K562 (cell line): Measurements from ENCODE around the gene CNNM4. TPM values are rescaled to one million over a fixed set of nuclear protein-coding genes. Genes with fewer than 3 reads are reported as not detected.

ENCODE experiments used
- ATAC-seq: fragments of 200-7000 bp; cut with Tn5 transposase; 3 replicates; pipeline ENCODE4 v1.9.1; 2020; ENCODE audit warnings: moderate library complexity
- BruUV-seq: library from RNA; stranded (reverse); fragments of 400-500 nt; replicated peaks from 2 replicates; lab custom pipeline; 2021; lab: Mats Ljungman, UMichigan
- CTCF ChIA-PET: fragments of 300-600 bp; formaldehyde crosslinking; extraction: SDS; loops from one replicate; lab custom pipeline; 2021; ENCODE audit warnings: low intra/inter-chr PET ratio; lab: Yijun Ruan, JAX
- POLR2A ChIA-PET: fragments of 300-600, 350-650 bp; sonication (Branson Sonifier 250); formaldehyde crosslinking; extraction: SDS; loops from one replicate; lab custom pipeline; 2021; ENCODE audit warnings: antibody characterized with exemption, inconsistent platforms; lab: Yijun Ruan, JAX
- DNase-seq, 4 experiments: peaks; one replicate each; pipeline versions ENCODE4 v3.0.0 to v3.0.0-alpha.2; 2011 to 2018; ENCODE audit warnings: low spot score in 3 of 4, mixed read lengths in 3 of 4; ENCODE audit errors: extremely low read depth in 1 of 4
- FAIRE-seq: peaks from 2 replicates; lab custom pipeline; 2011; peaks lifted over from hg19 to GRCh38; lab: Jason Lieb, UNC
- H2AFZ ChIP-seq: 2 replicates; pipeline ENCODE4 v1.6.0; 2011; ENCODE audit warnings: low read depth, low read length, control low read depth, inconsistent platforms
- H3K27ac ChIP-seq: fragments of 200-600 bp; 3 replicates; pipeline ENCODE4 v1.8.0; 2011; ENCODE audit warnings: low read depth, mild to moderate bottlenecking, control low read depth, inconsistent platforms, low read length, moderate library complexity, mixed read lengths; ENCODE audit errors: extremely low read depth
- H3K27me3 ChIP-seq, 2 experiments: fragments of 300-600 bp in 1 of 2; 2 replicates in 1 of 2; 3 replicates in 1 of 2; pipeline versions ENCODE4 v1.6.0 to v1.8.0; 2011; ENCODE audit warnings: inconsistent platforms in 2 of 2, low read length in 2 of 2, mild to moderate bottlenecking in 1 of 2, mixed read lengths in 1 of 2, moderate library complexity in 1 of 2; ENCODE audit not compliant: control insufficient read depth in 2 of 2, insufficient read depth in 2 of 2
- H3K36me3 ChIP-seq: fragments of 300-600 bp; 3 replicates; pipeline ENCODE4 v1.8.0; 2011; ENCODE audit warnings: mild to moderate bottlenecking, low read length, inconsistent platforms; ENCODE audit not compliant: control insufficient read depth, insufficient read depth
- H3K4me1 ChIP-seq, 2 experiments: fragments of 200-600 bp in 1 of 2; replicated peaks in 1 of 2; 2 replicates in 1 of 2; 3 replicates in 1 of 2; pipeline versions ENCODE4 v1.5.1 to v1.8.0; 2011; ENCODE audit warnings: inconsistent platforms in 2 of 2, low read length in 2 of 2, mild to moderate bottlenecking in 1 of 2, mixed read lengths in 1 of 2, moderate library complexity in 1 of 2; ENCODE audit not compliant: control insufficient read depth in 2 of 2, insufficient read depth in 2 of 2
- H3K4me2 ChIP-seq: 2 replicates; pipeline ENCODE4 v1.6.1; 2011; ENCODE audit warnings: low read length, control low read depth, inconsistent platforms, mixed read lengths; ENCODE audit not compliant: insufficient read depth
- H3K4me3 ChIP-seq: fragments of 200-600 bp; sonication (generic), shearing (Covaris generic); 2 replicates; pipeline ENCODE4 v1.5.1; 2016; ENCODE audit warnings: control low read depth, inconsistent platforms
- H3K79me2 ChIP-seq: fragments of 200-600 bp; 3 replicates; pipeline ENCODE4 v1.8.0; 2011; ENCODE audit warnings: low read length, inconsistent platforms; ENCODE audit not compliant: control insufficient read depth, insufficient read depth
- H3K9ac ChIP-seq, 2 experiments: 2 replicates each; pipeline versions ENCODE4 v1.6.0 to v1.6.1; 2011; ENCODE audit warnings: low read depth in 2 of 2, low read length in 2 of 2, control low read depth in 1 of 2, inconsistent platforms in 1 of 2, mild to moderate bottlenecking in 1 of 2, mixed read lengths in 1 of 2; ENCODE audit not compliant: insufficient read depth in 1 of 2
- H3K9me1 ChIP-seq: one replicate; pipeline ENCODE4 v1.6.0; 2011; ENCODE audit warnings: inconsistent platforms, mild to moderate bottlenecking, low read length, moderate library complexity; ENCODE audit not compliant: control insufficient read depth, insufficient read depth
- H3K9me3 ChIP-seq: replicated peaks from 2 replicates; pipeline ENCODE4 v1.5.1; 2011; ENCODE audit warnings: low read depth, low read length, inconsistent platforms; ENCODE audit not compliant: control insufficient read depth, insufficient read depth
- H4K20me1 ChIP-seq: replicated peaks from 2 replicates; pipeline ENCODE4 v1.6.1; 2011; ENCODE audit warnings: low read length, inconsistent platforms, mixed read lengths; ENCODE audit not compliant: control insufficient read depth, insufficient read depth
- CBX2 ChIP-seq: fragments of 200-600 bp; sonication (generic); IDR thresholded peaks from one replicate; pipeline ENCODE4 v1.6.1; 2012; ENCODE audit warnings: mild to moderate bottlenecking, low read length, inconsistent platforms; ENCODE audit not compliant: insufficient read depth, poor library complexity, severe bottlenecking
- CHD1 ChIP-seq: fragments of 200-600 bp; sonication (generic); IDR thresholded peaks from one replicate; pipeline ENCODE4 v1.6.1; 2012; ENCODE audit warnings: mild to moderate bottlenecking, moderate library complexity, low read length, inconsistent platforms
- CREB3L1 ChIP-seq: fragments of 450-650 bp; IDR thresholded peaks from 2 replicates; pipeline ENCODE4 v1.6.1; 2014; ENCODE audit warnings: low read depth, mild to moderate bottlenecking, moderate library complexity, borderline replicate concordance
- DEAF1 ChIP-seq: fragments of 450-650 bp; formaldehyde crosslinking; IDR thresholded peaks from 2 replicates; pipeline ENCODE4 v1.4.0; 2020; ENCODE audit warnings: mild to moderate bottlenecking, moderate library complexity
- ELK1 ChIP-seq: sonication (generic); formaldehyde crosslinking; IDR thresholded peaks from 2 replicates; pipeline ENCODE4 v1.8.1; 2022; ENCODE audit warnings: missing genetic modification reagents
- FOXP1 ChIP-seq: sonication (generic); formaldehyde crosslinking; IDR thresholded peaks from 2 replicates; pipeline ENCODE4 v1.8.0; 2022; ENCODE audit warnings: mild to moderate bottlenecking, missing genetic modification reagents
- FUS ChIP-seq: fragments of 200-400 bp; formaldehyde crosslinking; optimal IDR thresholded peaks from 2 replicates; pipeline ENCODE3; 2017; ENCODE audit warnings: low read depth, low read length
- JUN ChIP-seq, 2 experiments: sonication (generic) in 1 of 2; formaldehyde crosslinking in 1 of 2; IDR thresholded peaks; 2 replicates each; pipeline versions ENCODE4 v1.6.1 to v1.8.0; 2012 to 2022; ENCODE audit warnings: borderline replicate concordance in 2 of 2, mild to moderate bottlenecking in 2 of 2, improper control_type of control experiment in 1 of 2, low read depth in 1 of 2, low read length in 1 of 2, missing genetic modification reagents in 1 of 2
- NELFE ChIP-seq: IDR thresholded peaks from 2 replicates; pipeline ENCODE4 v1.6.1; 2011; ENCODE audit warnings: mild to moderate bottlenecking; ENCODE audit not compliant: insufficient read depth, insufficient read length
- NFRKB ChIP-seq: fragments of 450-650 bp; IDR thresholded peaks from 2 replicates; pipeline ENCODE4 v1.6.1; 2016; ENCODE audit warnings: low read depth
- RBM17 ChIP-seq: fragments of 200-400 bp; formaldehyde crosslinking; IDR thresholded peaks from 2 replicates; pipeline ENCODE4 v1.6.1; 2017; ENCODE audit warnings: low read depth, mild to moderate bottlenecking, low read length, borderline replicate concordance
- SREBF2 ChIP-seq: sonication (generic); formaldehyde crosslinking; IDR thresholded peaks from 2 replicates; pipeline ENCODE4 v1.4.0; 2020; ENCODE audit warnings: mild to moderate bottlenecking, missing genetic modification reagents
- U2AF1 ChIP-seq: fragments of 200-400 bp; formaldehyde crosslinking; optimal IDR thresholded peaks from 2 replicates; pipeline ENCODE3; 2017; ENCODE audit warnings: mild to moderate bottlenecking, low read depth, low read length, moderate library complexity
- ZNF124 ChIP-seq: sonication (generic); formaldehyde crosslinking; IDR thresholded peaks from 2 replicates; pipeline ENCODE4 v1.8.1; 2022; ENCODE audit warnings: missing genetic modification reagents
- ZNF239 ChIP-seq: fragments of 250-450 bp; sonication (Bioruptor Pico); IDR thresholded peaks from 2 replicates; pipeline ENCODE4 v1.4.0; 2020; ENCODE audit warnings: mild to moderate bottlenecking
- ZNF3 ChIP-seq: fragments of 250-450 bp; sonication (Bioruptor Pico); IDR thresholded peaks from 2 replicates; pipeline ENCODE4 v1.5.0; 2021; ENCODE audit warnings: mild to moderate bottlenecking, moderate library complexity
- ZNF316 ChIP-seq: fragments of 450-650 bp; IDR thresholded peaks from 2 replicates; pipeline ENCODE4 v1.6.1; 2016
- ZNF511 ChIP-seq: sonication (generic); formaldehyde crosslinking; IDR thresholded peaks from 2 replicates; pipeline ENCODE4 v1.8.0; 2022; ENCODE audit warnings: mild to moderate bottlenecking, missing genetic modification reagents
- ZNF778 ChIP-seq: fragments of 450-650 bp; formaldehyde crosslinking; IDR thresholded peaks from 2 replicates; pipeline ENCODE4 v1.4.0; 2020; ENCODE audit warnings: mild to moderate bottlenecking, moderate library complexity
- WGBS: fragments of 100-300 bp; shearing (Covaris generic); methylation state at CpG from one replicate; pipeline ENCODE4 v1.1.6; 2016; ENCODE audit warnings: low coverage, mixed read lengths; ENCODE audit not compliant: insufficient coverage; ENCODE audit errors: missing lambda C conversion rate; 5-methylcytosine and 5-hydroxymethylcytosine counted together
- in situ Hi-C: fragments of 300-500 bp; cut with MboI; formaldehyde crosslinking; loops from 4 replicates; pipeline ENCODE4 v1.15.0; 2018; ENCODE audit warnings: inconsistent platforms, mixed read lengths
- intact Hi-C: fragments of 100-400 bp; cut with micrococcal nuclease; formaldehyde crosslinking; loops from 2 replicates; pipeline ENCODE4 v1.14.2; 2022
- polyA plus RNA-seq, 8 experiments: library from polyadenylated mRNA; depleted of rRNA in 4 of 8; stranded (reverse) in 5 of 8; unstranded in 3 of 8; fragments of >200 nt; fragmentation: Nextera tagmentation in 2 of 8; fragmentation: Illumina TruSeq in 1 of 8; extraction: Ambion mirVana in 2 of 8; extraction: Trizol in 1 of 8; gene quantifications; 2 replicates each; pipeline versions ENCODE4 v1.2.1 to v1.2.3, GENCODE V29; 2011 to 2014; ENCODE audit warnings: inconsistent platforms in 1 of 8, missing spikeins in 1 of 8
- total RNA-seq, 7 experiments: library from RNA; depleted of rRNA in 6 of 7; stranded (reverse); fragments of >200 nt in 6 of 7; fragmentation: Illumina TruSeq in 2 of 7; extraction: Trizol in 2 of 7; gene quantifications; 2 replicates each; pipeline versions ENCODE4 v1.2.1 to v1.2.3, GENCODE V29; 2011 to 2021; ENCODE audit warnings: low replicate concordance in 1 of 7

The CNNM4 gene
- total and polyA plus RNA-seq, 9 of the 15 experiments (the other 6 are each of a cell fraction or from before 2014, with no cell fraction given) = 0.96 to 6.3 (median 2.8) TPM

DNA sequence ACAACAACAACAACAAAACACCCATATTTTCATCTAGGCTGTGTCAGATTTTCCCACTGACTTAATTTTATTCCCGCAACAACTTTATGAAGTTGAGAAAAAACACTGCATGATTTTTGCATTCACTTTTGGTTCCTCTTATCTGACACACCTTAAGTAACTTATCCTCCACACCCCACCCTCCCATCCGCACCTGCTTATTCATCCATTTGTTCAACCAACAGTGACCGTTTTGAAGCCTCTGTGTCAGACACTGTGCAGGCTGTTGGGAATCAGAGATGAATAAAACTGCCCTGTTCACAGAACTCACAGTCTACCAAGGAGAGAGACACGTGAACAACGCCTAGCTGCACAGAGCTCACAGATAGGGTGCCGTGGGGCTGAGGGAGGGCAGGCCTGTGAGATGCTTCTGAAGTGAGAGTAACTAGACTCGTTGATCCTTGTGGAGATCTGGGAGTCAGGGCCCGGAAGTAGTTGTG, 7.4 kb downstream of the CNNM4 start:
- ChIA-PET POLR2A (interaction anchor here (0.6 to 2.3 kb wide), 8 partner anchors 9 to 212 kb away, joined by 3 to 7 read pairs (median 6); no protein-coding TSS in a partner anchor), CTCF (no interaction called here)
- Histone ChIP-seq H3K27me3 (no peaks in the 10 kb centered on the region), H4K20me1 (no peaks in the 10 kb centered on the region), H3K4me1 (peaks cover 11 to 36% of the 10 kb centered on the region in 2 experiments), H3K9me1 (peaks cover 7% of the 10 kb centered on the region), H3K9ac (peak overlapping the region in 1 of 2 experiments; percentile 55; a peak in 1 of 4 replicates), H3K4me3 (no peak overlapping the region), H2AFZ (no peak overlapping the region), H3K9me3 (no peaks in the 10 kb centered on the region), H3K36me3 (no peaks in the 10 kb centered on the region), H3K79me2 (peaks cover 13% of the 10 kb centered on the region), H3K27ac (no peak overlapping the region), H3K4me2 (no peak overlapping the region)
- DNase-seq = no peak
- BruUV-seq = no TSS peak
- 46% methylated on average over 8 of the region's 8 CpGs for WGBS
- no peak for ATAC-seq
- in situ Hi-C loops = no loop called here
- FAIRE-seq = peak; percentile 70
- intact Hi-C loops = no loop called here
- TF ChIP-seq NFRKB = no peak
- no peak for TF ChIP-seq NELFE
- no peak for TF ChIP-seq CBX2
- no peak for TF ChIP-seq JUN (IDR thresholded peaks at IDR 0.05; ENCODE audit: borderline replicate concordance, low read depth, low read length)
- no peak for TF ChIP-seq JUN (CRISPR knock-in tag; IDR thresholded peaks at IDR 0.05; ENCODE audit: borderline replicate concordance)
- no peak for TF ChIP-seq ZNF124 (CRISPR knock-in tag)
- no peak for TF ChIP-seq CHD1
- TF ChIP-seq RBM17 = no peak
- TF ChIP-seq ZNF511 = no peak
- no peak for TF ChIP-seq U2AF1
- no peak for TF ChIP-seq FUS
- no peak for TF ChIP-seq ELK1 (CRISPR knock-in tag)
- no peak for TF ChIP-seq ZNF3 (CRISPR knock-in tag)
- no peak for TF ChIP-seq DEAF1 (CRISPR knock-in tag)
- no peak for TF ChIP-seq ZNF316
- no peak for TF ChIP-seq ZNF239 (CRISPR knock-in tag)
- no peak for TF ChIP-seq SREBF2 (CRISPR knock-in tag)
- no peak for TF ChIP-seq CREB3L1
- no peak for TF ChIP-seq ZNF778
- no peak for TF ChIP-seq FOXP1 (CRISPR knock-in tag)
